ENCODE measurements around the gene PTRHD1.
A peak's percentile ranks its signal among the peaks of the same experiment; 100 is the strongest.

Gene PTRHD1

DNA sequence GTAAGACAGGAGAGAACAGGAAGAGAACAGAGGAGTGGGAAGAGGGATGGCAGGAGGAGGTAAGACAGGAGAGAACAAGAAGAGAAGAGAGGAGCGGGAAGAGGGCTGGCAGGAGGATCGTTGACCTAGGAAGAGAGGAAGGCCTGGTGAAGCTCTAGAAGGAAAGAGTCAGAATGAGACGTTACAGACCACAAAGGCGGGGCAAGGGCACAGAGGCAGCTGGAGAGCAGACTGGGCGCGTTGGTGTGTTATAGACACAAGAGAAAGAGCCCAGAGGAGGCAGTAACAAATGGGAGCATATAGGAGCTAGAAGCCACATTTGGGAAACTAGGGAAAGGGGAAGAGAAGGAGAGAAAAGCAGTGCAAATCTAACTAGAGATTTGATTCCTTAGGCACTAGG, 26.6 kb downstream of the PTRHD1 start:
- TF ChIP-seq, protein P1, sequence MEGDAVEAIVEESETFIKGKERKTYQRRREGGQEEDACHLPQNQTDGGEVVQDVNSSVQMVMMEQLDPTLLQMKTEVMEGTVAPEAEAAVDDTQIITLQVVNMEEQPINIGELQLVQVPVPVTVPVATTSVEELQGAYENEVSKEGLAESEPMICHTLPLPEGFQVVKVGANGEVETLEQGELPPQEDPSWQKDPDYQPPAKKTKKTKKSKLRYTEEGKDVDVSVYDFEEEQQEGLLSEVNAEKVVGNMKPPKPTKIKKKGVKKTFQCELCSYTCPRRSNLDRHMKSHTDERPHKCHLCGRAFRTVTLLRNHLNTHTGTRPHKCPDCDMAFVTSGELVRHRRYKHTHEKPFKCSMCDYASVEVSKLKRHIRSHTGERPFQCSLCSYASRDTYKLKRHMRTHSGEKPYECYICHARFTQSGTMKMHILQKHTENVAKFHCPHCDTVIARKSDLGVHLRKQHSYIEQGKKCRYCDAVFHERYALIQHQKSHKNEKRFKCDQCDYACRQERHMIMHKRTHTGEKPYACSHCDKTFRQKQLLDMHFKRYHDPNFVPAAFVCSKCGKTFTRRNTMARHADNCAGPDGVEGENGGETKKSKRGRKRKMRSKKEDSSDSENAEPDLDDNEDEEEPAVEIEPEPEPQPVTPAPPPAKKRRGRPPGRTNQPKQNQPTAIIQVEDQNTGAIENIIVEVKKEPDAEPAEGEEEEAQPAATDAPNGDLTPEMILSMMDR (conservative IDR thresholded peaks at IDR 0.05; ENCODE audit: low read length): no peak
- H3K4me3 ChIP-seq (ENCODE audit: low read length): no peak overlapping the region
- no peak for DNase-seq (ENCODE audit: low read depth)

DNA sequence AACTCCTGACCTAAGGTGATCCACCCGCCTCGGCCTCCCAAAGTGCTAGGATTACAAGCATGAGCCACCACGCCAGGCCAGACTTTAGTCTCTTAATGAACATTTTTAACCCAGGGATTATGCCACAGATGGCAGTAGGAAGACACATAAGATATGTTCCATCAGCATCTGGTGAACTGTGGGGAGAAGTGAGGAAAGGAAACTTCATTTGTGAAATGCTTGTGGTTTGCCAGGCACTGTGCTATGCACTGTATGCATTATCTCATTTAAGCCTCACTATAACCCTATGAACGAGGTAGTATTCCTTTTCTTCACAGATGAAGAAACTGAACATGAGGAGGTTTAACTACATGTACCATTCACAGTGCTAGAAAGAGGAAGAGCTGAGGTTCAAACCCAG, 29.3 kb downstream of the PTRHD1 start:
- no peak overlapping the region for H3K4me3 ChIP-seq (ENCODE audit: low read length)
- TF ChIP-seq, protein P1 (conservative IDR thresholded peaks at IDR 0.05; ENCODE audit: low read length): no peak
- DNase-seq (ENCODE audit: low read depth): peak; percentile 67

DNA sequence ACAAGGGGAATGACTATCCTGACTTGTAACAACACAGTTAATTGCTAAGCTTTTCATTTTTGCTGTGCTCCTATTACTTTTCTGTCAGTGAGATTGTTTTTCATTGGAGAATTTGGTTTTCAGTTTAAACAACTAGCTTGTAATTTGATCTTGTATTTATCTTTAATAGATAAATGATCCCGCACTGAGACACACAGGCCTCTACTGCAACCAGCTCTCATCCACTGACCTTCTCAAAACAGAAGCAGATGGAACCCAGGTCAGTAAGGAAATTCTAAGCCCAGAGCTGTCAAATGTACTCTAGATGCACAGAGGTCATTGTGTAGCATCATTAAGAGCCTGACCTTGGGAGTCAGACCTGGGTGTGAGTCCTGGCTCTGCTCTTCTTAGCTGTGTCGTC, 30.7 kb downstream of the PTRHD1 start:
- DNase-seq (ENCODE audit: low read depth): no peak
- TF ChIP-seq, protein P1 (conservative IDR thresholded peaks at IDR 0.05; ENCODE audit: low read length): no peak

GRCh38 chr2:24761866-24762265, 31.3 kb downstream of the PTRHD1 start:
- TF ChIP-seq, protein P1 (conservative IDR thresholded peaks at IDR 0.05; ENCODE audit: low read length): no peak
- no peak overlapping the region for H3K4me3 ChIP-seq (ENCODE audit: low read length)
- DNase-seq (ENCODE audit: low read depth): no peak

More for the DNA sequence above, 30.7 kb downstream of the PTRHD1 start:
- H3K4me3 ChIP-seq (ENCODE audit: low read length): no peak overlapping the region

GRCh38 chr2:24756789-24757188, 36.4 kb downstream of the PTRHD1 start:
- no peak overlapping the region for H3K4me3 ChIP-seq (ENCODE audit: low read length)
- TF ChIP-seq, protein P1 (conservative IDR thresholded peaks at IDR 0.05; ENCODE audit: low read length): no peak
- DNase-seq (ENCODE audit: low read depth): no peak

- DNase-seq (ENCODE audit: low read depth): no peak
- TF ChIP-seq, protein P1 (conservative IDR thresholded peaks at IDR 0.05; ENCODE audit: low read length): no peak
- H3K4me3 ChIP-seq (ENCODE audit: low read length): no peak overlapping the region
These were observed 38.0 kb downstream of the PTRHD1 start for GRCh38 chr2:24754985-24755705.

DNA sequence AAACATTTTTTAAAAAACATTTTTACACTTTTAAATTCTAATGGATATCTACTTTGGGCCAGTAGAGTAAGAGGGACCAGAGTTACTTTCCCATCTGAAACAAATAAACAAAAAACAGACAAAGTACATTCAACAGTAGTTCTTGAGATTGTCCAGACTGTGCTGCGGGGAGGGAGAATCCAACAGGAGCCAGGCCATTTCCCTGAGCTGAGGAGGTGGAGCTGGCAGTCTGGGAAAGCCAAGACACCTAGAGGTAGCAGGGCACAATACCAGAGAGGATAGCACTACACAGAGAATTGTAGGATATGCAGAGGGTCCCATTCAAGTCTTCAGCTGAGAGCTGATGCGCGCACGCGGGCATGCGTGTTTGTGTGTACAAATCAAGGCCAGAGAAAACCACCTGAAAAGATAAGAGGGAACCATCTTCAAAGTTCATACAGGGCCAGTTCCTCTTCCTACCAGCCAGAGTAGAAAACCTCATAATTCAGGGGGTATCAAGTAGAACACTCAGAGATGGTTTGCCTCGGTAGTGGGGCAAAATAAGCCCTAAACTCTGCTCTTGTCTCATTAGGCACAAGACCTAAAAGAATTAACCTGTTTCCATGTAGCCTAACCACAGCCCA, 44.0 kb downstream of the PTRHD1 start:
- no peak overlapping the region for H3K4me3 ChIP-seq (ENCODE audit: low read length)
- no peak for DNase-seq (ENCODE audit: low read depth)
- TF ChIP-seq, protein P1 (conservative IDR thresholded peaks at IDR 0.05; ENCODE audit: low read length): no peak
